Tibial nerve (tissue), 4 donors: Measurements from ENCODE around the gene ETV1. TPM values are rescaled to one million over a fixed set of nuclear protein-coding genes. Genes with fewer than 3 reads are reported as not detected.

Experiments used
- DNase-seq, 2 donors: peaks; one replicate each; pipeline ENCODE4 v3.0.0-alpha.2; 2019; ENCODE audit warnings: low spot score in 2 of 2
- H3K27ac ChIP-seq, 4 donors: fragments of 200-600 bp; sonication (generic) in 3 of 4; one replicate each; pipeline ENCODE4 v1.5.1; 2017 to 2019; ENCODE audit warnings: mild to moderate bottlenecking in 1 of 4
- H3K27me3 ChIP-seq, 2 donors: fragments of 200-600 bp; sonication (generic) in 1 of 2; one replicate each; pipeline versions ENCODE4 v1.5.1 to v1.6.0; 2017 to 2019
- H3K36me3 ChIP-seq, 3 donors: fragments of 200-600 bp; sonication (generic); one replicate each; pipeline ENCODE4 v1.5.1; 2018 to 2019
- H3K4me1 ChIP-seq, 4 donors: fragments of 200-600 bp; sonication (generic) in 3 of 4; one replicate each; pipeline ENCODE4 v1.5.1; 2017 to 2019
- H3K4me3 ChIP-seq, 4 donors: fragments of 200-600 bp; sonication (generic) in 3 of 4; one replicate each; pipeline ENCODE4 v1.5.1; 2017 to 2019; ENCODE audit warnings: mild to moderate bottlenecking in 1 of 4, moderate library complexity in 1 of 4
- H3K9me3 ChIP-seq, 4 donors: fragments of 200-600 bp; sonication (generic) in 3 of 4; one replicate each; pipeline ENCODE4 v1.5.1; 2017 to 2019
- EP300 ChIP-seq, 2 donors: sonication (generic); formaldehyde crosslinking; IDR thresholded peaks; one replicate each; pipeline ENCODE4 v1.6.1; 2017; ENCODE audit warnings: antibody characterized with exemption in 2 of 2, mild to moderate bottlenecking in 1 of 2
- POLR2A ChIP-seq, 2 donors: fragments of 450-650 bp; IDR thresholded peaks; one replicate each; pipeline ENCODE4 v1.6.1; 2017; ENCODE audit warnings: antibody characterized with exemption in 2 of 2, mild to moderate bottlenecking in 2 of 2, moderate library complexity in 2 of 2
- WGBS, 2 donors: methylation state at CpG; one replicate each; pipeline ENCODE4 v1.1.5; 2018; 5-methylcytosine and 5-hydroxymethylcytosine counted together
- total RNA-seq, 4 donors: library from RNA; depleted of rRNA; stranded (reverse); fragments of >200 nt; gene quantifications; one replicate each; pipeline ENCODE4 v1.1.0, GENCODE V29; 2016
- TF ChIP-seq, protein P1 (sequence below), 5 experiments: fragments of 200-600 bp in 3 of 5; fragments of 450-650 bp in 2 of 5; sonication (generic) in 3 of 5; IDR thresholded peaks; one replicate each; pipeline ENCODE4 v1.5.1; 2016 to 2019; ENCODE audit warnings: antibody characterized with exemption in 5 of 5, mild to moderate bottlenecking in 3 of 5, moderate library complexity in 2 of 5

ETV1 gene
- total RNA-seq, 4 donors from 2014 or later = 8.4 to 13.3 (median 10.5) TPM

GRCh38 chr7:13907831-13908230, 81.6 kb downstream of the ETV1 start:
- H3K36me3 ChIP-seq = peaks cover 0 to 15% (median 0%) of the 10 kb centered on the region in 3 donors
- no peak for DNase-seq
- H3K4me1 ChIP-seq = peaks cover 0 to 7% (median 0%) of the 10 kb centered on the region in 4 donors
- H3K9me3 ChIP-seq = no peaks in the 10 kb centered on the region
- TF ChIP-seq, protein P1, sequence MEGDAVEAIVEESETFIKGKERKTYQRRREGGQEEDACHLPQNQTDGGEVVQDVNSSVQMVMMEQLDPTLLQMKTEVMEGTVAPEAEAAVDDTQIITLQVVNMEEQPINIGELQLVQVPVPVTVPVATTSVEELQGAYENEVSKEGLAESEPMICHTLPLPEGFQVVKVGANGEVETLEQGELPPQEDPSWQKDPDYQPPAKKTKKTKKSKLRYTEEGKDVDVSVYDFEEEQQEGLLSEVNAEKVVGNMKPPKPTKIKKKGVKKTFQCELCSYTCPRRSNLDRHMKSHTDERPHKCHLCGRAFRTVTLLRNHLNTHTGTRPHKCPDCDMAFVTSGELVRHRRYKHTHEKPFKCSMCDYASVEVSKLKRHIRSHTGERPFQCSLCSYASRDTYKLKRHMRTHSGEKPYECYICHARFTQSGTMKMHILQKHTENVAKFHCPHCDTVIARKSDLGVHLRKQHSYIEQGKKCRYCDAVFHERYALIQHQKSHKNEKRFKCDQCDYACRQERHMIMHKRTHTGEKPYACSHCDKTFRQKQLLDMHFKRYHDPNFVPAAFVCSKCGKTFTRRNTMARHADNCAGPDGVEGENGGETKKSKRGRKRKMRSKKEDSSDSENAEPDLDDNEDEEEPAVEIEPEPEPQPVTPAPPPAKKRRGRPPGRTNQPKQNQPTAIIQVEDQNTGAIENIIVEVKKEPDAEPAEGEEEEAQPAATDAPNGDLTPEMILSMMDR (IDR thresholded peaks at IDR 0.05) = no peak
- TF ChIP-seq EP300 (IDR thresholded peaks at IDR 0.05) = no peak
- TF ChIP-seq POLR2A (IDR thresholded peaks at IDR 0.05) = no peak
- H3K27ac ChIP-seq = no peak overlapping the region
- 89 to 90% methylated on average over 1 of the region's 1 CpG for WGBS, 2 donors
- H3K4me3 ChIP-seq = no peak overlapping the region
- H3K27me3 ChIP-seq = no peaks in the 10 kb centered on the region

DNA sequence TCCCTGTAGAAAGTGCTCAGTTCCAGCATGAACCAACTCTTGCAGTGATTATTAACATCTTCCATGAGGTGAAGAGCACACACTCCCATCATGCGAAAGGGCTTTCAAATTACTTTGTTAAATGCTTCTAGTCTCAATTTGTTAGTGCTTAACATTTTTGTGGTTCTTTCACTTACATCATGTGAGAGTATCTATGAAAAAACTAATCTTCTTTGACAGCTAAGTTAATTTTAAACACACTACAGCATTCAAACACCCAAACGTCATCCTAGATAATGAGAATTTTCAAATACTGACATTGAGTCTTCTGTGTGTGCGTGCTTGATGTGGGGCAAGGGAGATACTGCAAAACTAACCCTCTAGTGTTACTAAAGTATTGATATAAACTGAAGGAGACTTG, 84.8 kb downstream of the ETV1 start:
- H3K4me1 ChIP-seq = peaks cover 0 to 7% (median 0%) of the 10 kb centered on the region in 4 donors

GRCh38 chr7:13904007-13904406, 85.5 kb downstream of the ETV1 start:
- no peak for DNase-seq
- 46 to 51% methylated on average over 2 of the region's 2 CpGs for WGBS, 2 donors
- H3K36me3 ChIP-seq = peaks cover 0 to 12% (median 0%) of the 10 kb centered on the region in 3 donors
- TF ChIP-seq POLR2A (IDR thresholded peaks at IDR 0.05) (no peak), EP300 (IDR thresholded peaks at IDR 0.05) (peak in 1 of 2 donors; percentile 20)
- TF ChIP-seq, protein P1 (IDR thresholded peaks at IDR 0.05) = no peak
- no peaks in the 10 kb centered on the region for H3K27me3 ChIP-seq
- H3K4me1 ChIP-seq = peaks cover 0 to 7% (median 0%) of the 10 kb centered on the region in 4 donors
- no peaks in the 10 kb centered on the region for H3K9me3 ChIP-seq
- peak overlapping the region in 1 of 4 donors; percentile 66 for H3K27ac ChIP-seq
- H3K4me3 ChIP-seq = no peak overlapping the region

More for the DNA sequence above, 84.8 kb downstream of the ETV1 start:
- no peaks in the 10 kb centered on the region for H3K9me3 ChIP-seq
- no peak for DNase-seq
- H3K27ac ChIP-seq = peak overlapping the region in 1 of 4 donors; percentile 66
- TF ChIP-seq, protein P1 (IDR thresholded peaks at IDR 0.05) = no peak
- no peak for TF ChIP-seq EP300 (IDR thresholded peaks at IDR 0.05)
- no peak for TF ChIP-seq POLR2A (IDR thresholded peaks at IDR 0.05)
- H3K4me3 ChIP-seq = no peak overlapping the region
- WGBS, 2 donors = 71 to 76% methylated on average over 3 of the region's 3 CpGs
- H3K36me3 ChIP-seq = peaks cover 0 to 15% (median 0%) of the 10 kb centered on the region in 3 donors
- no peaks in the 10 kb centered on the region for H3K27me3 ChIP-seq

DNA sequence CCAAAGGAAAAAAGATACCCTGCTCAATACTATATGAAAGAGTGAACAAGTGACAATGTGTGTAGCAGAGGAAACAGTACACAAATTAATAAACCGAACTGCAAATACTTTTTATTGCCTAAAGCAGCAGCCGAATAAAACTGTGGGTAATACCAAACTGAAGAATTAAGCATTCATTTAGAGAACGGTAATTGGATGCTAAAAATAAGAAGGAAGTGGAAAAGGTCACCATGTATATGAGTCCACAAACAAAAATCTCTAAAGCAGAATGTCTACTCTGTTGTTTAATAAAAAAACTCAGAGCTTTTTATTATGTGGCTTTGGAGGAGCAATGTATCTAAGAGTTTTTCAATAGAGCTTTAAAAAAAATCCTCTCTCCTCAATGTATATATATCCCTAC, 87.9 kb downstream of the ETV1 start:
- Histone ChIP-seq H3K4me1 (peaks cover 0 to 7% (median 0%) of the 10 kb centered on the region in 4 donors), H3K4me3 (no peak overlapping the region), H3K27me3 (no peaks in the 10 kb centered on the region), H3K36me3 (peaks cover 0 to 11% (median 0%) of the 10 kb centered on the region in 3 donors), H3K27ac (no peak overlapping the region), H3K9me3 (no peaks in the 10 kb centered on the region)
- no peak for DNase-seq
- WGBS, 2 donors = 38 to 44% methylated on average over 3 of the region's 3 CpGs
- no peak for TF ChIP-seq POLR2A (IDR thresholded peaks at IDR 0.05)
- TF ChIP-seq, protein P1 (IDR thresholded peaks at IDR 0.05) = no peak
- no peak for TF ChIP-seq EP300 (IDR thresholded peaks at IDR 0.05)

- no peak overlapping the region for H3K4me3 ChIP-seq
- peak overlapping the region in 1 of 4 donors; percentile 3 for H3K27ac ChIP-seq
- no peaks in the 10 kb centered on the region for H3K4me1 ChIP-seq
- WGBS, 2 donors = 38 to 40% methylated on average over 6 of the region's 6 CpGs
- TF ChIP-seq, protein P1 (IDR thresholded peaks at IDR 0.05) = no peak
- TF ChIP-seq EP300 (IDR thresholded peaks at IDR 0.05) = no peak
- TF ChIP-seq POLR2A (IDR thresholded peaks at IDR 0.05) = no peak
- no peaks in the 10 kb centered on the region for H3K9me3 ChIP-seq
- no peak for DNase-seq
- no peaks in the 10 kb centered on the region for H3K36me3 ChIP-seq
- H3K27me3 ChIP-seq = no peaks in the 10 kb centered on the region
Observed at GRCh38 chr7:13898957-13899670, 90.4 kb downstream of the ETV1 start.
